ENCODE results near the gene OGDHL.
"Not testable (repeated sequence)": the region's sequence is repeated elsewhere in the genome, so short reads cannot be mapped to it uniquely, and the experiment has no call there.

Gene OGDHL

GRCh38 chr10:49756031-49756430 is 6.1 kb downstream of the OGDHL start:
- no peak for DNase-seq

GRCh38 chr10:49754951-49755350 is 7.2 kb downstream of the OGDHL start:
- DNase-seq, result not testable (repeated sequence)

GRCh38 chr10:49752584-49752983 is 9.5 kb downstream of the OGDHL start:
- DNase-seq, result no peak

- DNase-seq, result no peak
Measured at GRCh38 chr10:49751636-49752510, 10.2 kb downstream of the OGDHL start.

GRCh38 chr10:49751216-49751615 is 10.9 kb downstream of the OGDHL start:
- DNase-seq, result no peak

GRCh38 chr10:49750546-49750945 is 11.6 kb downstream of the OGDHL start:
- DNase-seq, result no peak

- no peak for DNase-seq
Measured at GRCh38 chr10:49749556-49750491, 12.3 kb downstream of the OGDHL start.

- no peak for DNase-seq
Measured at GRCh38 chr10:49749144-49749543, 13.0 kb downstream of the OGDHL start.

GRCh38 chr10:49748006-49748405 is 14.1 kb downstream of the OGDHL start:
- no peak for DNase-seq

- no peak for DNase-seq
Measured at GRCh38 chr10:49747303-49747646, 14.8 kb downstream of the OGDHL start.

GRCh38 chr10:49746626-49747302 is 15.4 kb downstream of the OGDHL start:
- no peak for DNase-seq

GRCh38 chr10:49745756-49746155 is 16.4 kb downstream of the OGDHL start:
- DNase-seq, result no peak

GRCh38 chr10:49744924-49745605 is 17.1 kb downstream of the OGDHL start:
- no peak for DNase-seq

- DNase-seq, result no peak
Measured at GRCh38 chr10:49744091-49744685, 17.9 kb downstream of the OGDHL start.

GRCh38 chr10:49743464-49744075 is 18.6 kb downstream of the OGDHL start:
- DNase-seq, result no peak

- no peak for DNase-seq
Measured at GRCh38 chr10:49742683-49743463, 19.2 kb downstream of the OGDHL start.

- DNase-seq, result no peak
Measured at GRCh38 chr10:49741108-49741995, 20.8 kb downstream of the OGDHL start.

GRCh38 chr10:49740346-49741107 is 21.6 kb downstream of the OGDHL start:
- DNase-seq, result no peak

GRCh38 chr10:49739426-49739825 is 22.7 kb downstream of the OGDHL start:
- DNase-seq, result no peak
